ENCODE data around the gene H6PD. TPM values are rescaled to one million over a fixed set of nuclear protein-coding genes. Genes with fewer than 3 reads are reported as not detected.

The H6PD gene
- total RNA-seq, 2 experiments from 2014 or later = 6.5 to 7.1 TPM

- CTCF ChIA-PET = no interaction called here
- POLR2A ChIA-PET = no interaction called here
Observed at GRCh38 chr1:9300573-9300972, 66.0 kb downstream of the H6PD start.

GRCh38 chr1:9302745-9303524, 68.4 kb downstream of the H6PD start:
- POLR2A ChIA-PET = no interaction called here
- CTCF ChIA-PET = no interaction called here

GRCh38 chr1:9303916-9304315, 69.3 kb downstream of the H6PD start:
- POLR2A ChIA-PET = no interaction called here
- CTCF ChIA-PET = no interaction called here

- POLR2A ChIA-PET = no interaction called here
- CTCF ChIA-PET = no interaction called here
Observed at GRCh38 chr1:9305216-9305615, 70.6 kb downstream of the H6PD start.

- CTCF ChIA-PET = interaction anchor here (0.7 kb wide), 1 partner anchor 354 kb away, joined by 5 read pairs; no protein-coding TSS in a partner anchor
Observed at GRCh38 chr1:9306006-9306405, 71.4 kb downstream of the H6PD start.

GRCh38 chr1:9307303-9307702, 72.7 kb downstream of the H6PD start:
- ChIA-PET CTCF (no interaction called here), POLR2A (no interaction called here)

More at GRCh38 chr1:9306006-9306405, 71.4 kb downstream of the H6PD start:
- POLR2A ChIA-PET = no interaction called here

GRCh38 chr1:9308236-9308785, 73.7 kb downstream of the H6PD start:
- ChIA-PET CTCF (no interaction called here), POLR2A (interaction anchor here (0.6 kb wide), 1 partner anchor 220 kb away, joined by 3 read pairs; no protein-coding TSS in a partner anchor)

- ChIA-PET CTCF (no interaction called here), POLR2A (interaction anchor here (0.6 kb wide), 1 partner anchor 219 kb away, joined by 3 read pairs; no protein-coding TSS in a partner anchor)
Observed at GRCh38 chr1:9309080-9309479, 74.5 kb downstream of the H6PD start.

GRCh38 chr1:9309991-9310390, 75.4 kb downstream of the H6PD start:
- POLR2A ChIA-PET = no interaction called here
- CTCF ChIA-PET = no interaction called here

GRCh38 chr1:9311029-9311428, 76.5 kb downstream of the H6PD start:
- CTCF ChIA-PET = no interaction called here

GRCh38 chr1:9311479-9311878, 76.9 kb downstream of the H6PD start:
- ChIA-PET CTCF (no interaction called here), POLR2A (no interaction called here)

More at GRCh38 chr1:9311029-9311428, 76.5 kb downstream of the H6PD start:
- POLR2A ChIA-PET = no interaction called here

- POLR2A ChIA-PET = no interaction called here
- CTCF ChIA-PET = no interaction called here
Observed at GRCh38 chr1:9312168-9312720, 77.7 kb downstream of the H6PD start.

GRCh38 chr1:9313576-9313975, 79.0 kb downstream of the H6PD start:
- POLR2A ChIA-PET = no interaction called here
- CTCF ChIA-PET = no interaction called here

GRCh38 chr1:9314111-9314510, 79.5 kb downstream of the H6PD start:
- CTCF ChIA-PET = no interaction called here
- POLR2A ChIA-PET = no interaction called here

- ChIA-PET POLR2A (no interaction called here), CTCF (interaction anchor here (0.8 to 1.2 kb wide), 3 partner anchors 25 to 98 kb away, joined by 3 to 4 read pairs (median 3); no protein-coding TSS in a partner anchor)
Observed at GRCh38 chr1:9314711-9315379, 80.3 kb downstream of the H6PD start.

- ChIA-PET CTCF (interaction anchor here (0.8 to 1.2 kb wide), 3 partner anchors 25 to 98 kb away, joined by 3 to 4 read pairs (median 3); no protein-coding TSS in a partner anchor), POLR2A (no interaction called here)
Observed at GRCh38 chr1:9315411-9316079, 81.0 kb downstream of the H6PD start.

- POLR2A ChIA-PET = no interaction called here
- CTCF ChIA-PET = no interaction called here
Observed at GRCh38 chr1:9316080-9316444, 81.5 kb downstream of the H6PD start.

- ChIA-PET POLR2A (no interaction called here), CTCF (no interaction called here)
Observed at GRCh38 chr1:9316512-9316911, 81.9 kb downstream of the H6PD start.

GRCh38 chr1:9317072-9317471, 82.5 kb downstream of the H6PD start:
- ChIA-PET POLR2A (no interaction called here), CTCF (no interaction called here)
